K562 (cell line): ENCODE measurements around the gene DIP2C. TPM values are rescaled to one million over a fixed set of nuclear protein-coding genes. Genes with fewer than 3 reads are reported as not detected.

Experiments used
- ATAC-seq: fragments of 200-7000 bp; cut with Tn5 transposase; 3 replicates; pipeline ENCODE4 v1.9.1; 2020; ENCODE audit warnings: moderate library complexity
- BruUV-seq: library from RNA; stranded (reverse); fragments of 400-500 nt; replicated peaks from 2 replicates; lab custom pipeline; 2021; lab: Mats Ljungman, UMichigan
- CTCF ChIA-PET: fragments of 300-600 bp; formaldehyde crosslinking; extraction: SDS; loops from one replicate; lab custom pipeline; 2021; ENCODE audit warnings: low intra/inter-chr PET ratio; lab: Yijun Ruan, JAX
- POLR2A ChIA-PET: fragments of 300-600, 350-650 bp; sonication (Branson Sonifier 250); formaldehyde crosslinking; extraction: SDS; loops from one replicate; lab custom pipeline; 2021; ENCODE audit warnings: antibody characterized with exemption, inconsistent platforms; lab: Yijun Ruan, JAX
- DNase-seq, 4 experiments: peaks; one replicate each; pipeline versions ENCODE4 v3.0.0 to v3.0.0-alpha.2; 2011 to 2018; ENCODE audit warnings: low spot score in 3 of 4, mixed read lengths in 3 of 4; ENCODE audit errors: extremely low read depth in 1 of 4
- FAIRE-seq: peaks from 2 replicates; lab custom pipeline; 2011; peaks lifted over from hg19 to GRCh38; lab: Jason Lieb, UNC
- H2AFZ ChIP-seq: 2 replicates; pipeline ENCODE4 v1.6.0; 2011; ENCODE audit warnings: low read depth, low read length, control low read depth, inconsistent platforms
- H3K27ac ChIP-seq: fragments of 200-600 bp; 3 replicates; pipeline ENCODE4 v1.8.0; 2011; ENCODE audit warnings: low read depth, mild to moderate bottlenecking, control low read depth, inconsistent platforms, low read length, moderate library complexity, mixed read lengths; ENCODE audit errors: extremely low read depth
- H3K27me3 ChIP-seq, 2 experiments: fragments of 300-600 bp in 1 of 2; 2 replicates in 1 of 2; 3 replicates in 1 of 2; pipeline versions ENCODE4 v1.6.0 to v1.8.0; 2011; ENCODE audit warnings: inconsistent platforms in 2 of 2, low read length in 2 of 2, mild to moderate bottlenecking in 1 of 2, mixed read lengths in 1 of 2, moderate library complexity in 1 of 2; ENCODE audit not compliant: control insufficient read depth in 2 of 2, insufficient read depth in 2 of 2
- H3K36me3 ChIP-seq: fragments of 300-600 bp; 3 replicates; pipeline ENCODE4 v1.8.0; 2011; ENCODE audit warnings: mild to moderate bottlenecking, low read length, inconsistent platforms; ENCODE audit not compliant: control insufficient read depth, insufficient read depth
- H3K4me1 ChIP-seq, 2 experiments: fragments of 200-600 bp in 1 of 2; replicated peaks in 1 of 2; 2 replicates in 1 of 2; 3 replicates in 1 of 2; pipeline versions ENCODE4 v1.5.1 to v1.8.0; 2011; ENCODE audit warnings: inconsistent platforms in 2 of 2, low read length in 2 of 2, mild to moderate bottlenecking in 1 of 2, mixed read lengths in 1 of 2, moderate library complexity in 1 of 2; ENCODE audit not compliant: control insufficient read depth in 2 of 2, insufficient read depth in 2 of 2
- H3K4me2 ChIP-seq: 2 replicates; pipeline ENCODE4 v1.6.1; 2011; ENCODE audit warnings: low read length, control low read depth, inconsistent platforms, mixed read lengths; ENCODE audit not compliant: insufficient read depth
- H3K4me3 ChIP-seq: fragments of 200-600 bp; sonication (generic), shearing (Covaris generic); 2 replicates; pipeline ENCODE4 v1.5.1; 2016; ENCODE audit warnings: control low read depth, inconsistent platforms
- H3K79me2 ChIP-seq: fragments of 200-600 bp; 3 replicates; pipeline ENCODE4 v1.8.0; 2011; ENCODE audit warnings: low read length, inconsistent platforms; ENCODE audit not compliant: control insufficient read depth, insufficient read depth
- H3K9ac ChIP-seq, 2 experiments: 2 replicates each; pipeline versions ENCODE4 v1.6.0 to v1.6.1; 2011; ENCODE audit warnings: low read depth in 2 of 2, low read length in 2 of 2, control low read depth in 1 of 2, inconsistent platforms in 1 of 2, mild to moderate bottlenecking in 1 of 2, mixed read lengths in 1 of 2; ENCODE audit not compliant: insufficient read depth in 1 of 2
- H3K9me1 ChIP-seq: one replicate; pipeline ENCODE4 v1.6.0; 2011; ENCODE audit warnings: inconsistent platforms, mild to moderate bottlenecking, low read length, moderate library complexity; ENCODE audit not compliant: control insufficient read depth, insufficient read depth
- H3K9me3 ChIP-seq: replicated peaks from 2 replicates; pipeline ENCODE4 v1.5.1; 2011; ENCODE audit warnings: low read depth, low read length, inconsistent platforms; ENCODE audit not compliant: control insufficient read depth, insufficient read depth
- H4K20me1 ChIP-seq: replicated peaks from 2 replicates; pipeline ENCODE4 v1.6.1; 2011; ENCODE audit warnings: low read length, inconsistent platforms, mixed read lengths; ENCODE audit not compliant: control insufficient read depth, insufficient read depth
- ETV1 ChIP-seq: fragments of 450-650 bp; conservative IDR thresholded peaks from 2 replicates; pipeline ENCODE4 v1.6.1; 2016; ENCODE audit warnings: missing genetic modification characterization, control low read depth, low read depth, missing compliant biosample characterization
- FOSL1 ChIP-seq: fragments of 200-800 bp; sonication (Bioruptor generic); conservative IDR thresholded peaks from 2 replicates; pipeline ENCODE4 v1.6.1; 2016; ENCODE audit warnings: missing genetic modification characterization, missing compliant biosample characterization
- HNRNPK ChIP-seq: fragments of 200-400 bp; formaldehyde crosslinking; IDR thresholded peaks from one replicate; pipeline ENCODE4 v1.6.1; 2018; ENCODE audit warnings: mild to moderate bottlenecking, low read depth, low read length; ENCODE audit not compliant: poor library complexity, severe bottlenecking
- HNRNPLL ChIP-seq: fragments of 200-400 bp; formaldehyde crosslinking; IDR thresholded peaks from 2 replicates; pipeline ENCODE4 v1.6.1; 2017; ENCODE audit warnings: low read length, low read depth, mild to moderate bottlenecking; ENCODE audit not compliant: poor library complexity, severe bottlenecking
- JUNB ChIP-seq: fragments of 450-650 bp; formaldehyde crosslinking; conservative IDR thresholded peaks from 2 replicates; pipeline ENCODE4 v1.4.0; 2020; ENCODE audit warnings: mild to moderate bottlenecking
- TEAD2 ChIP-seq: fragments of 450-650 bp; IDR thresholded peaks from 2 replicates; pipeline ENCODE4 v1.6.1; 2016; ENCODE audit warnings: missing genetic modification characterization, control low read depth, missing compliant biosample characterization
- ZNF639 ChIP-seq, 2 experiments: fragments of 200-800 bp in 1 of 2; sonication (Bioruptor generic) in 1 of 2; sonication (generic) in 1 of 2; formaldehyde crosslinking in 1 of 2; IDR thresholded peaks in 1 of 2; conservative IDR thresholded peaks in 1 of 2; 2 replicates each; pipeline versions ENCODE4 v1.5.0 to v1.6.1; 2016 to 2020; ENCODE audit warnings: missing compliant biosample characterization in 1 of 2, missing genetic modification characterization in 1 of 2, missing genetic modification reagents in 1 of 2
- WGBS: fragments of 100-300 bp; shearing (Covaris generic); methylation state at CpG from one replicate; pipeline ENCODE4 v1.1.6; 2016; ENCODE audit warnings: low coverage, mixed read lengths; ENCODE audit not compliant: insufficient coverage; ENCODE audit errors: missing lambda C conversion rate; 5-methylcytosine and 5-hydroxymethylcytosine counted together
- in situ Hi-C: fragments of 300-500 bp; cut with MboI; formaldehyde crosslinking; loops from 4 replicates; pipeline ENCODE4 v1.15.0; 2018; ENCODE audit warnings: inconsistent platforms, mixed read lengths
- intact Hi-C: fragments of 100-400 bp; cut with micrococcal nuclease; formaldehyde crosslinking; loops from 2 replicates; pipeline ENCODE4 v1.14.2; 2022
- polyA plus RNA-seq, 8 experiments: library from polyadenylated mRNA; depleted of rRNA in 4 of 8; stranded (reverse) in 5 of 8; unstranded in 3 of 8; fragments of >200 nt; fragmentation: Nextera tagmentation in 2 of 8; fragmentation: Illumina TruSeq in 1 of 8; extraction: Ambion mirVana in 2 of 8; extraction: Trizol in 1 of 8; gene quantifications; 2 replicates each; pipeline versions ENCODE4 v1.2.1 to v1.2.3, GENCODE V29; 2011 to 2014; ENCODE audit warnings: inconsistent platforms in 1 of 8, missing spikeins in 1 of 8
- total RNA-seq, 7 experiments: library from RNA; depleted of rRNA in 6 of 7; stranded (reverse); fragments of >200 nt in 6 of 7; fragmentation: Illumina TruSeq in 2 of 7; extraction: Trizol in 2 of 7; gene quantifications; 2 replicates each; pipeline versions ENCODE4 v1.2.1 to v1.2.3, GENCODE V29; 2011 to 2021; ENCODE audit warnings: low replicate concordance in 1 of 7
- TF ChIP-seq, protein P1 (sequence below): fragments of 150-350 bp; conservative IDR thresholded peaks from 2 replicates; pipeline ENCODE4 v1.6.1; 2014; ENCODE audit warnings: low read length

Gene DIP2C
- total and polyA plus RNA-seq, 9 of the 15 experiments (the other 6 are each of a cell fraction or from before 2014, with no cell fraction given) = 0.01 TPM; not detected in 8

DNA sequence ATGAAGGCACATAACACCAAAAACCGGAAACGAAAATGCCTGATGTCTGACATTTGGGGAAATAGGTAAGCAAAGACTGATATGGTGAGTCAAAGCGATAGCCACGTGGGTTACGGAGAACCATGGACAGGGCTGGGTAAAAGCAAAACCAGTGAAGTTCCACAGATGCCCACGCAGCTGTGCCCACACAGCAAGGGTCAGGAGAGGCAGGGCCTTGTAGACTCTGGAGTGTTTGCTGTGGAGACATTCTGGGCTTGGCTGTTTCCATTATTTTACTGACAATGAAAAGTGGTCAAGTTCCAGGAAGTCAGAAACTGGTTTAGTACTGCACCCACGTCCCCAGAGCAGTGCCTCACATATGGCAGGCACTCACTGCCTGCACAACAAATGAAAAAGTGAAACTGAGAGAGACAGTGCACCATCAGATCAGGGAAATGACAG lies 405.5 kb downstream of the DIP2C start (continued):
- TF ChIP-seq, protein P1, sequence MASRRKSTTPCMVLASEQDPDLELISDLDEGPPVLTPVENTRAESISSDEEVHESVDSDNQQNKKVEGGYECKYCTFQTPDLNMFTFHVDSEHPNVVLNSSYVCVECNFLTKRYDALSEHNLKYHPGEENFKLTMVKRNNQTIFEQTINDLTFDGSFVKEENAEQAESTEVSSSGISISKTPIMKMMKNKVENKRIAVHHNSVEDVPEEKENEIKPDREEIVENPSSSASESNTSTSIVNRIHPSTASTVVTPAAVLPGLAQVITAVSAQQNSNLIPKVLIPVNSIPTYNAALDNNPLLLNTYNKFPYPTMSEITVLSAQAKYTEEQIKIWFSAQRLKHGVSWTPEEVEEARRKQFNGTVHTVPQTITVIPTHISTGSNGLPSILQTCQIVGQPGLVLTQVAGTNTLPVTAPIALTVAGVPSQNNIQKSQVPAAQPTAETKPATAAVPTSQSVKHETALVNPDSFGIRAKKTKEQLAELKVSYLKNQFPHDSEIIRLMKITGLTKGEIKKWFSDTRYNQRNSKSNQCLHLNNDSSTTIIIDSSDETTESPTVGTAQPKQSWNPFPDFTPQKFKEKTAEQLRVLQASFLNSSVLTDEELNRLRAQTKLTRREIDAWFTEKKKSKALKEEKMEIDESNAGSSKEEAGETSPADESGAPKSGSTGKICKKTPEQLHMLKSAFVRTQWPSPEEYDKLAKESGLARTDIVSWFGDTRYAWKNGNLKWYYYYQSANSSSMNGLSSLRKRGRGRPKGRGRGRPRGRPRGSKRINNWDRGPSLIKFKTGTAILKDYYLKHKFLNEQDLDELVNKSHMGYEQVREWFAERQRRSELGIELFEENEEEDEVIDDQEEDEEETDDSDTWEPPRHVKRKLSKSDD = no peak
- no peak for TF ChIP-seq ETV1 (tag)
- no peak for TF ChIP-seq FOSL1 (tag)

- no peak overlapping the region for H3K9ac ChIP-seq
- no peak overlapping the region for H3K4me3 ChIP-seq
- H3K79me2 ChIP-seq = no peaks in the 10 kb centered on the region
- no peak overlapping the region for H2AFZ ChIP-seq
- peaks cover 59 to 79% of the 10 kb centered on the region in 2 experiments for H3K27me3 ChIP-seq
- no peaks in the 10 kb centered on the region for H3K36me3 ChIP-seq
- no peak overlapping the region for H3K27ac ChIP-seq
- no peak overlapping the region for H3K4me2 ChIP-seq
- intact Hi-C loops = no loop called here
- in situ Hi-C loops = no loop called here
- H4K20me1 ChIP-seq = peaks cover 3% of the 10 kb centered on the region; the same call in 1 of the 2 replicates
- H3K4me1 ChIP-seq = no peaks in the 10 kb centered on the region; a peak in 1 of 5 replicates
- ChIA-PET CTCF (no interaction called here), POLR2A (no interaction called here)
- no peak for FAIRE-seq
- under 1% methylated on average over 8 of the region's 8 CpGs for WGBS
- no peak for ATAC-seq
- no TSS peak for BruUV-seq
- H3K9me3 ChIP-seq = no peaks in the 10 kb centered on the region
- H3K9me1 ChIP-seq = no peaks in the 10 kb centered on the region
- no peak for DNase-seq
- no peak for TF ChIP-seq HNRNPLL
- TF ChIP-seq TEAD2 = no peak
- TF ChIP-seq ZNF639 (CRISPR knock-in tag; conservative IDR thresholded peaks at IDR 0.05 in 1 of 2, IDR thresholded peaks at IDR 0.05 in 1 of 2) = no peak
- no peak for TF ChIP-seq JUNB
- TF ChIP-seq HNRNPK = no peak
These were observed 406.4 kb downstream of the DIP2C start for GRCh38 chr10:283140-283479.
